HG03439 (cell line): Measurements from ENCODE around the gene ITGA2.
"Not testable (repeated sequence)": the region's sequence is repeated elsewhere in the genome, so short reads cannot be mapped to it uniquely, and the experiment has no call there.

ENCODE experiments used
- ATAC-seq: cut with Tn5 transposase; IDR thresholded peaks from one replicate; pipeline ENCODE4 v1.9.1; 2021; ENCODE audit warnings: mild to moderate bottlenecking, moderate library complexity; ENCODE audit not compliant: unreplicated experiment

ITGA2 gene

DNA sequence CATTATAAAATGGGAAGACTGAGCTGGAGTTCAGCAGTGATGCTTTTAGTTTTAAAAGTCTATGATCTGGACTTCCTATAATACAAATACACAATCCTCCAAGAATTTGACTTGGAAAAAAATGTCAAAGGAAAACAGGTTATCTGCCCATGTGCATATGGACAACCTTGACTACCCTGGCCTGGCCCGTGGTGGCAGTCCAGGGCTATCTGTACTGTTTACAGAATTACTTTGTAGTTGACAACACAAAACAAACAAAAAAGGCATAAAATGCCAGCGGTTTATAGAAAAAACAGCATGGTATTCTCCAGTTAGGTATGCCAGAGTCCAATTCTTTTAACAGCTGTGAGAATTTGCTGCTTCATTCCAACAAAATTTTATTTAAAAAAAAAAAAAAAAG is 103.1 kb downstream of the ITGA2 start:
- ATAC-seq, result no peak

DNA sequence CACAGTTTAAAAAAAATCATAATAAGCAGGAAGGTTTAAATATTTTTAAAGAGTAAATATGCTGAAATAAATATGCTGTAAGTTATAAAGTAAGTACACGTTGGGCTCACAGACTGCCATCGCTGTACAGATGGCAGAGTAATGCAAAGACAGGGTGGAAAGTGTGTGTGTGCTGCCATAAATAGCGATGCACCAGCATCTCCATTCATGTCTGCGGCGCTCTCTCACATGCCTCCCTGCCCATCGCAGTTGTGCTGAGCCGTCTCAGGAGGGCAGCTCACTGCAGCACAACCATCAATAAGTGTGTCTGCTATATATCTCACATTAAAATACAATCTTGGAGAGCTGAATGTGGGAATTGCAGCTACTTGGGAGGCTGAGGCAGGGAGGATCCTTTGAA is 106.1 kb downstream of the ITGA2 start:
- ATAC-seq, result no peak

DNA sequence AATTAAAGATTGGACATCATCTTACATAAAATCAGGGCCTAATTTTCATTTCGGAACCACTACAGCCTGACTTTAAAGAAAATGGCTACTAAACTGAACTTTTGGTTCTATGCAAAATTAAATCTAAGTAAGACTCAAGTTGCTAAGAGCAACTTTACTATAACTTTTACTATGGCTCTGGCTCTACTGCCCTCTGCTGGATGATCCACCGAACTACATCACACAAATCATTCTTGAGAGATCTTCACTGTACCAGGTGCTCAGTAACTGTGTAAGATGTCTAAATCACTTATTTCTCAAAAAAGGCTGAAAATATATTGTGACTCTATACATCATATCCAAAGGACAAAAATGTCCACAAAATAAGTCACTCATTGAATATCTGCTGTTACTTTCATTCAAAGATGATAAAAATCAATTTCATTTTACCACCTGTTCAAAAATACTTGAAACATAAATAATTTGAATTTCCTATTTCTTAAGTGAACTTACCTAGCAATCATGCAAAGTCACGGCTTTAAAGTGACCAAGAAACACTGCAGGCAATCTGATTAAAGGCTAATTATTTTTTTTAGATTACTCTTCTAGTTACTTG is 106.9 kb downstream of the ITGA2 start:
- peak; percentile 80 for ATAC-seq

DNA sequence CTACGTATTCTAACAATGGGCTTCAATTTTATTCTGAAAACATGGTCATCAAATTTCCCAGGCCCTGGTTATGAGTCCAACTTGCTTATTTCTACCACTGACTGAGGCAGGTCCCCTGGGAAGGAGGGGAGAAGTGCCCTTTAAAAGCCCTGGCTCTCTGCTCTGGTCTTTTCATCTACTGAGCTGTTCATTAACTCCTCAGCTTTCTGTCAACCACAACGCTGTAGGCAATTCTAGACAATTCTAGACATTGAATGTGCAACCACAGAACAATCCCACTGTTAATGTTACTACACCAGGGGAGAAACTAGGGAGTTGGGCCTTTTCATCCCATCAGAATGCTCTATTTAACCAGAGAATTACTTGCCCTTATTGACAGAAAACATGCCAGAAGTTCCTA is 110.4 kb downstream of the ITGA2 start:
- ATAC-seq, result no peak

DNA sequence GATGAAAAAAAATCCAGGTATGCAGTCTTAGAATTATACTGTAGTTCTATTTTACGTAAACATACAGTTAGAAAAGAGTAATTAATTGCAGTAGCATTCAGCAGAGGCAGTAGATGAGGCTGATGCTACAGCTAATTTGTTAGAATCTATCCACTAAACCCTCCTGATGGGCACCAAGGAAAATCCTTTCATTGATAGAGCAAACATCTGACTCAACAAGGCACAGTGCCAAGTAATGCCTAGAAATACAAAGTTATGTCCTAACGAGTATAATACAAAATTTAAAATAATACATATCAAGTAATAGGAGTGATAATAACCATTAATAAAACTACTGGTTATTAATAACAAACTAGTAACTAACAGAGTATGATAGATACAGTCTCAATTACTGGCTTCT is 111.5 kb downstream of the ITGA2 start:
- ATAC-seq, result no peak

DNA sequence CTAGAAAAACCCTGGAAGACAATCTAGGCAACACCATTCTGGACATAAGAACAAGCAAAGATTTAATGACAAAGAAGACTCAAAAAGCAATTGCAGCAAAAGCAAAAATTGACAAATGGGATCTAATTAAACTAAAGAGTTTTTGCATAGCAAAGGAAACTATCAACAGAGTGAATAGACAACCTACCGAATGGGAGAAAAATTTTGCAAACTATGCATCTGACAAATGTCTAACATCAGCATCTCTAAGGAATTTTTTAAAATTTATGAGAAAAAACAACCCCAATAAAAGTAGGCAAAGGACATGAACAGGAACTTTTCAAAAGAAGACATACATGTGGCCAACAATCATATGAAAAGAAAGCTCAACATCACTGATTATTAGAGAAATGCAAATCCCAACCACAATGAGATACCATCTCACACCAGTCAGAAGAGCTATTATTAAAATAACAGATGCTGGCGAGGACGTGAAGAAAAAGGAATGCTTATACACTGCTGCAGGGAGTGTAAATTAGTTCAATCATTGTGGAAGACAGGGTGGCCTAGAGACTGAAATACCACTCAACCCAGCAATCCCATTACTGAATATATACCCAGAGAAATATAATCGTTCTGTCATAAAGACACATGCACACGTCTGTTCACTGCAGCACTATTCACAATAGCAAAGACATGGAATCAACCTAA is 116.6 kb downstream of the ITGA2 start:
- no peak for ATAC-seq

DNA sequence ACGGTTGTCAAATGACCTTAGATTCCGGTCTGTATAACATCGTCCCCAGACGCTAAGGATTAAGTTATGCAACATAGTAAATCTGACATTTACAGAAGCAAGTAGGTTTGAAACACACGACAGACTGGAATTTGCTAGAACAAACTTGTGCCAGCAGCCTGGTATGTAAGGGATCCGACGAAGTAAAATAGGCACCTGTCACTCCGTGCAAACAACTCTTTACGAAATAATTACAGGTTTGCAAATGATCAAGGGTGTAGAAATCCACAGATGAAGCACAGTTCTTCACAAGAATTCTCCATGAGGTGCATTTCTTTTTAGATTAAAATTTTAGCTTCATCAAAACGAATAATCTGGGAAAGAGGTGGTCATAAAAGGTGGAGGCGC is 119.9 kb downstream of the ITGA2 start:
- ATAC-seq, result peak; percentile 10

DNA sequence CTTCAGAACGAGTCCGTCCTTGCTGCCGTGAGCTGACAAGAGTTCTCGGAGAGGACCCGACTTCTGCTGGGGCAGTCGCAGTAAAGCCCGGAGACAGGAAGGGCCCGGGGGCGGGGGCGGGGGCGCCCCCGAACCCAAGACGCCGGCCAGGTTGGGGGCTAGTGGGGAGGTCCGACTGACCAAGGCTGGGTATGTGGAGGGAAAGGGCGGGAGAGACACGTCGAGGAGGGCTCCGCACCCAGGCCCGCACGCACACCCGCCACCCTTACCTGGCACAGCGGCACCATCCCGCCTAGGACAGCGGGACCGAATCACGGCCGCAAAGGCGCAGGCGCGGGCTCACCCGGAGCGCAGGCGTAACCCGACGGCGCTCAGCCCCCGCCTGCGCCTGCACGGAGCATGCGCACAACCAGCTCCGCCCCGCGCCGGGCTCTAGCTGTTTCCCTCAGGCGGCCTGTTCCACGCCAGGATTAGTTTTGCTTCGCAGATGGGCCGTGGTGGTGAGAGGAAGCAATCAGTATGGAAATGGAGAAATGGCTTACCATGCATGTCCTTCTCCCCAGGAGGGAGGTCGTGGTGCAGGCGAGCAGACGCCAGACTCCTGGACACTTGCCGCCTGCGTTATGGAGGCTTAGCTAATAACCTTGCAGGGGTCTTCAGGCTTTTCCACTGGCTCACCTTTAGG is 120.4 kb downstream of the ITGA2 start, which contains the start of gene MOCS2:
Gene MOCS2, minus strand, starts transcription at position 315 of the 685 bp plus-strand sequence. CDS start 2,583 bp downstream, outside the sequence.
- peak; percentile 97 for ATAC-seq

DNA sequence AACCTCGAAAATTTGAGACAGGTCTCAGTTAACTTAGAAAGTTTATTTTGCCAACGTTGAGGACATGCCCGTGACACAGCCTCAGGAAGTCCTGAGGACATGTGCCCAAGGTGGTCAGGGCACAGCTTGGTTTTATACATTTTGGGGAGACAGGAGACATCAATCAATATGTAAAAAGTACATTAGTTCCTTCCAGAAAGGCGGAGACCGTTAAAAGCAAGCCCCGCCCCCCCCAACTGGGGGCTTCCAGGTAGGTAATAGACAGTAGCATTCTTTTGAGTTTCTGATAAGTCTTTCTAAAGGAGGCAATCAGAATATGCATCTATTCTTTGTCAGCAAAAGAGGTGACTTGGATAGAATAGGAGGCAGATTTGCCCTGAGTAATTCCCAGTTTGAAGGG is 121.0 kb downstream of the ITGA2 start:
- ATAC-seq, result peak; percentile 4

DNA sequence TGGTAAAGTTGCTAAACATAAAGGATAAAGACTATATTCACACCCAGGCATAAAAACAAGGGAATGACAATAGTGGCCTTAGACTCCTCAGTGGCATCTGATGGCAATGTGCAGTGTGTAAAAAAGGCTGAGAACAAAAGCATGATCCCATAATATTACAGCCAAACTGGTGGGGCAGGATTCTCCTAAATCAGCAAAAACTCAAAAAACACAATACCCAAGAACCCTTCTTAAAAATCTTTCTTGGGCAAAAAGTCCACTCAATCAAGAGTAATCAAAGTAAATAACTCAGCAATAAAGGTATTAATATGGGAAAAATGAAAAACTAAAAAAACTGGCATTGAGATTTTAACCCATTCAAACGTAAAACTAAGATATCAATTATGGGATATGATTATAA is 122.0 kb downstream of the ITGA2 start:
- ATAC-seq, result no peak

DNA sequence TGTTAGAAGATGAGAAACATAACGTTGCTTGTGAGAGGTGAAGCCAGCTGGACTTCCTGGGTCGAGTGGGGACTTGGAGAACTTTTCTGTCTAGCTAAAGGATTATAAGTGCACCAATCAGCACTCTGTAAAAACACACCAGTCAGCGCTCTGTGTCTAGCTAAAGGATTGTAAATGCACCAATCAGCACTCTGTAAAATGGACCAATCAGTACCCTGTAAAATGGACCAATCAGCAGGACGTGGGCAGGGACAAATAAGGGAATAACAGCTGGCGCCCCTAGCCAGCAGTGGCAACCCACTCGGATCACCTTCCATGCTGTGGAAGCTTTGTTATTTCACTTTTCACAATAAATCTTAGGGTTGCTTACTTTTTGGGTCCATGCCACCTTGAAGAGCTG is 123.2 kb downstream of the ITGA2 start:
- ATAC-seq, result not testable (repeated sequence)

DNA sequence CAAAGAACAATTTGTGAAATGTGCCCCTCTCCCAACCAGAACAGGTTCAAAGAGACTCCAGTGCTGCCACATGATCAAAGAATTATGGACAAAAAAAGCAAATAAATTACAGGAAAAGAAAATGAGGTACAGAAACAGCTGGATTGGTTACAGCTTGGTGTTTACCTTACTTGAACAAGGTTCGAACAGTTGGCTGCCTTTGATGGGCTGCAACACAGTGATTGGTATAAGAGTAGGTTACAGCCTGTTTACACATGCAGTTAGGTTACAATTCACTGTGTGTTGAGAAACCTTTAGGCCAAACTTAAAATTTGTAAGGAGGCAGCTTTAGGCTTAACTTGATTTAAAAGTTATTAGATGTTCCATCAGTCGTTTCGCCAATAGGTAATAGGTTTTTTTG is 123.8 kb downstream of the ITGA2 start:
- no peak for ATAC-seq

DNA sequence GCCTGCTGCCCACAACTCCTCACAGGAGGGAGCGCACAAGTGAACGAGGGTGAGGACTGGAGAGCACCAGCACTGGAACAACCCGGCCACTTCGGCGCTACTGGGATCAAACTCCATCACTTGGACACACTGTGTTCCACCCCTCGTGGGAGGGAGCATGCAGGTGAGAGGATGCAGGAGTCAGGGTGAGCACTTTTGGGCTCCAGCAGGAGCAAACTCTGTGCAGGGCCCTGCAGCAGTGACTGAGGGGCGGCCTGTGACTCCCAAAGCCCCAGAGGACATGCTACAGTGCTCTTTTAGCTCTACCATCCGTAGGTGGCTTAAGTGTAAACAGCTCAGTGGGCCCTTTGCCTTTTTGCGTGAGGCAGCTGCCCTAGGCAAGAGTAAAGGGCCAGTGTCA is 124.8 kb downstream of the ITGA2 start:
- ATAC-seq, result no peak

DNA sequence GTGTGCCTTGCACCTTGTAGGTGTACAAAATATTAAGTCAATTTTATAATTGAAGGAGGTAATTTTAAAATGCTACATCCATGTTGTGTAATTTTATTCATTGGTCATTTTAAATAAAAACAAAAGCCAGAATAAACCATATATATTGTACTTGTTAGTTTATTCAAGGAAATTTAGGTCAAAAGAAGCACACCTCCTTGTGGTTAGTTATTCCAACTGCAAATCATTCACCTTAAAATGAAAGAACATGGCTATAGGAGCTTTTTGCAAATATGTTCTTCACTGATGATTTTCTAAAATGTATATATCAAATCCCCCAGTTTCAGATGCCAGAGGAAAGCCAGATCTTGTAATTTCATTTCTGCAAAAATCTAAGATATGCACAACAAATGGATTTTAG is 125.8 kb downstream of the ITGA2 start:
- no peak for ATAC-seq

DNA sequence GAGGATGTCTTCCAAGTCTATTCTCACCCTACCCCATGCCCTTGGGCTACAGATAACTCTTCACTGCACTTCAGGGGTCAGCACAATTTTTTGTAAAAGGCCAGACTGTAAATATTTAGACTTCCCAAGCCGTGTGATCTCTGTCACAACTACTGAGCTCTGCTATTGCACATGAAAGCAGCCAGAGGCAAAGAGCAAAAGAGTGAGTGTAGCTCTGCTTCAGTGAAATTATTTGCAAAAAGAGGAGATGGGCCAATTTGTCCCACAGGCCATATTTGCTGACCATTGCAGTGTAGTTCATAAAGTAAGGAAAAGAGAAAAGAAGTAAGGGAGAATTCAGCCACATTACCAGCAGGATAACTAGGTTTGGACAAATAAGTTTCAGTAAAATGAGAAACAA is 127.4 kb downstream of the ITGA2 start:
- no peak for ATAC-seq

DNA sequence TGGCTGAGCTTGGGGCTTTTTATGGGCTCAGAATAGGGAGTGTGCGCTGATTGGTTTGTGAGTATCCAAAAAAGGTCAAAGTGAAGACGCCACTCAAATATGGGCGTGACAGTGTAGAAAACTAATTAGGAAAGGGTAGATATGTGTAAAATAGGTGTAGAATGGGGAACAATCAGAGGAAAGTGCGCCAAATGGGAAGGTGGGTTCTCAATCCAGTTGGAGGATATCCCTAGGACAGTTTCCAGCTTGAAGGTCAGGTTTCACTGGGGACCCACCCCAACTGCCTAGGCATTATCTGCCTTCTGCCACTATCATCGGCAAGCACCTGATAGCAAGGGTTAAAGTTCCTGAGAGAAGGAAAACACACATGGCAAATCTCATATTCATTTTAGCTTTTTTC is 129.7 kb downstream of the ITGA2 start:
- no peak for ATAC-seq

DNA sequence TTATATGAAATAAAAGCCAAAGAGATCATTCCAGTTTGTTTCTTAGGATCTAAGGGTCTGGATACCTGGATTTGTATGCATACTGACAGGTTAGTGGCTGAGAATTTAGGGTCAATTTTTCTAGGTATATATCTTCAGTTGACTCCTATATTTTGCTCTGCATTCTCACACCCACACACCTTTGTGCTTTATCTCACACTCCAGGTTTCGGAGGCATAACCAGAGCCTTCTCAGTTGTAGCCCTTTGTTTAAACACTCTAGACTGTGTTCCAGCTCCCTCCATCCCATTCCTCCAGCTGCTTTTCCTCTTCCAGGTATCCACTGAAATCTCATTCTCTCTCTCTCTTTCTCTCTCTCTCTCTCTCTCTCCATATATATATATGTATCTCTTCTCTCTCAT is 131.0 kb downstream of the ITGA2 start:
- ATAC-seq, result no peak

DNA sequence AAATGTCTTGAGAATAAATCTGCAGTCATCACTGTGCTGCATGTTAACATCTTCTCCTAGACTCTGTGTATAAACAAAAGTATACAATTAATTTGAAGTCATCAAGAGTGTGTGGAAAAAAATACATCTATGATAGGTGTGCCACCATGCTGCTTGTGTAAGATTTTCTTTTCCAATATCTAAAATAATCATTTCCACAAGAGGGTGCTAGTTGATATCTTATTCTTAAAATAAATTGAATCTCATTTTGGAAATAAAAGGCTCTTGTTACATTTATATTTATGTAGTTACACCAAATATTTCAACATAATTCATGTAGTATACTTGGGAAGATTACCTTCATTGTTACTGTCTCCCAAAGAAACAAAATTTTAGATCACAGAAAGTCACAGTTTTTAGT is 134.6 kb downstream of the ITGA2 start:
- ATAC-seq, result no peak

DNA sequence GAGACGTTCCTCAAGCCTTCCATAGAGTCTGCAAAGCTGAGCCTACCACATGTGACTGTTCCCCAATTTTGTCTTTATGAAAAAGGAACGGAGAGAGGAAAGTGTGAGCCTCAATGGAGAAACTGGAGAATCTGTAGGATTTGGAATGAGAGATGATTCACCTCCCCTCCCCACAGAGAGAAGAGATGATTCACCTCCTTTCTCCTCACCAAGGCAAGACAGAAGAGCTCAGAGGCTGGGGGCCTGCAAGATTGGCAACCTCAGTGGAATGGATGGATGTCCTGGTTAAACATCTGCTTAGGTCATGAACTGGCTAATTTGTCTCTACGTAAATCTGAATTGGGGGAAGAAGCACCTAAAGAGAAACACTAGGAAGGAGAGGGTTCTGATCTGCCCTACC is 137.4 kb downstream of the ITGA2 start:
- ATAC-seq, result no peak

DNA sequence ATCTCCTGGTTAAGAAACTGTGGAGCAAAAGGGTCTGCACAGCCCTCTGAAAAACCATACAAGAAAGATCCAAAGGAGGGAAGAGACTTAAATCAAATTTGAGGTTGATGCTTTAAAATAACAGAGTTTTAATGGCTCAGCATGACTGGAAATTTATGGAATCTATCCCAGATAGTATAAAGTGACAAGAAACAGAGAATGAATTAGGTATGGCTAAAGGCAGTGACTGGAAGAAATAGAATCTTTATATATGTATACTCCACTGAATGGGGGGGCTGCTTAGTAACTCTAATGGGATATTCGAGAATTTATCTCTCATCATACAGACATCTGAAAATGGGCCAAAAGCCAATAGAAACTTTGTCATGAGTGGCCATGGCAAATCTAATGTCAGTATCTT is 138.0 kb downstream of the ITGA2 start:
- no peak for ATAC-seq

DNA sequence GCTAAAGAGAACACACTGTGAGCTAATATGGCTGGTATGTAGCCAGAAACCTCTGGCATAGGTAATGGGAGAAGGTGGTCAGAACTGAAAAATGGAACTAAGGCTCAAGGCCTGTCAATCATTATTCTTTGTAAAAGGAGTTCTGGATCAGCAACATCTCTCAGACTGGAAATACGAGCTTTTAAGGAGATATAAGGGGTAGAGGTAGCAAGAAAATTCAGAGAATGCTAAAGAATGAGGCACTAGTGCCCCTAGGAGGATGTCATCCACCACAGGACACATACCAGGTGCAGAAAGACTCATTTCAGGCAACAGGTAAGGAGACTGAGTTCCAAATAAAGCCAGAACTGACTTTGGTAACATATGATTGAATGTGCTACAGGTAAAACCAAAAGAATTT is 139.3 kb downstream of the ITGA2 start:
- ATAC-seq, result no peak

DNA sequence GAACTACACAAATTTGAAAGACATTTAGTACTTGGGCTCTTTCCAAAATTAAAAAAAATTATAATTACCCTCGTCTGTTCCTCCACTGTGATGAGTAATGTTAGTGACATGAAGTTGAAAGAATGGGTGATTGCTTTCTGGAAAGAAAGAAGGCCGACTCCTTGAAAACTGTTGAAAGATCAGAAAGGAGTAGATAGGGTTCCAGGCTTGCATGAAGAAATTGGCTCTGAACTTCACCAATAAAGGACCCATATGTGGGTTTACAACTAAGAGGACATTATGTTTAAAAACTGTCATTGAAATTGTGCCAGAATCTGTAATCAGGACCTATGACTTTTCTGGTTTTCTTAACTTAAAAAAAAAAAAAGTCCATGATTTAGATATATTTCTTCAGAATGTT is 141.1 kb downstream of the ITGA2 start:
- no peak for ATAC-seq
